Gastrocnemius medialis (tissue), 4 donors: ENCODE data around the gene HABP4. TPM values are rescaled to one million over a fixed set of nuclear protein-coding genes. Genes with fewer than 3 reads are reported as not detected.

Experiments
- ATAC-seq, 2 donors: fragments of 150-250 bp; one replicate each; pipeline ENCODE4 v1.9.1; 2016
- DNase-seq, 2 donors: peaks; one replicate each; pipeline ENCODE4 v3.0.0-alpha.2; 2019
- H3K27ac ChIP-seq, 4 donors: fragments of 200-600 bp; sonication (generic); 1 replicate in 1 of 4; 2 replicates in 3 of 4; pipeline ENCODE4 v1.5.1; 2016 to 2018; ENCODE audit warnings: mild to moderate bottlenecking in 2 of 4, moderate library complexity in 1 of 4
- H3K27me3 ChIP-seq, 3 donors: fragments of 200-600 bp; sonication (generic) in 2 of 3; 1 replicate in 1 of 3; 2 replicates in 2 of 3; pipeline versions ENCODE4 v1.5.1 to v1.6.0; 2016 to 2019; ENCODE audit warnings: mild to moderate bottlenecking in 1 of 3, moderate library complexity in 1 of 3
- H3K36me3 ChIP-seq, 2 donors: fragments of 200-600 bp; sonication (generic) in 1 of 2; one replicate each; pipeline ENCODE4 v1.5.1; 2017 to 2018
- H3K4me1 ChIP-seq, 2 donors: fragments of 200-600 bp; sonication (generic) in 1 of 2; one replicate each; pipeline ENCODE4 v1.5.1; 2016 to 2017; ENCODE audit warnings: mild to moderate bottlenecking in 2 of 2
- H3K4me3 ChIP-seq, 4 donors: fragments of 200-600 bp; sonication (generic) in 3 of 4; 1 replicate in 1 of 4; 2 replicates in 3 of 4; pipeline ENCODE4 v1.5.1; 2016 to 2019; ENCODE audit warnings: mild to moderate bottlenecking in 2 of 4
- H3K9me3 ChIP-seq, 3 donors: fragments of 200-600 bp; sonication (generic) in 2 of 3; 1 replicate in 1 of 3; 2 replicates in 2 of 3; pipeline ENCODE4 v1.5.1; 2016 to 2019
- CTCF ChIP-seq, 5 experiments: fragments of 450-650 bp in 3 of 5; fragments of 200-600 bp in 2 of 5; sonication (generic) in 2 of 5; IDR thresholded peaks in 4 of 5; conservative IDR thresholded peaks in 1 of 5; 1 replicate in 4 of 5; 2 replicates in 1 of 5; pipeline ENCODE4 v1.5.1; 2016 to 2019; ENCODE audit warnings: antibody characterized with exemption in 5 of 5, mild to moderate bottlenecking in 3 of 5, moderate library complexity in 3 of 5
- POLR2A ChIP-seq, 2 donors: fragments of 450-650 bp; IDR thresholded peaks; one replicate each; pipeline ENCODE4 v1.6.1; 2017; ENCODE audit warnings: antibody characterized with exemption in 2 of 2, mild to moderate bottlenecking in 2 of 2, moderate library complexity in 2 of 2
- in situ Hi-C, 4 donors: fragments of 200-750 bp; cut with MboI; loops; one replicate each; pipeline versions ENCODE4 v1.15.0 to v1.8.0; 2017; ENCODE audit warnings: low sequenced_read_pairs in 4 of 4
- intact Hi-C: fragments of 100-400 bp; cut with DNase I; formaldehyde crosslinking; loops from one replicate; pipeline ENCODE4 v1.15.1; 2023; ENCODE audit warnings: low total_unique reads
- total RNA-seq, 4 donors: library from RNA; depleted of rRNA; stranded (reverse); fragments of >200 nt; gene quantifications; one replicate each; pipeline versions ENCODE4 v1.1.0 to v1.2.3, GENCODE V29; 2016

HABP4 gene
- total RNA-seq, 4 donors from 2014 or later: 6.2 to 19.3 (median 12.3) TPM

GRCh38 chr9:96492993-96493531, 43.1 kb downstream of the HABP4 start:
- intact Hi-C loops: no loop called here
- Histone ChIP-seq H3K4me3 (no peak overlapping the region), H3K36me3 (peaks cover 0 to 30% of the 10 kb centered on the region in 2 donors), H3K27me3 (no peaks in the 10 kb centered on the region), H3K4me1 (peaks cover 0 to 1% of the 10 kb centered on the region in 2 donors), H3K9me3 (no peaks in the 10 kb centered on the region), H3K27ac (no peak overlapping the region)
- in situ Hi-C loops: no loop called here
- no peak for ATAC-seq
- DNase-seq: no peak
- TF ChIP-seq CTCF (IDR thresholded peaks at IDR 0.05 in 4 of 5, conservative IDR thresholded peaks at IDR 0.05 in 1 of 5) (no peak), POLR2A (IDR thresholded peaks at IDR 0.05) (no peak)

- Histone ChIP-seq H3K9me3 (no peaks in the 10 kb centered on the region), H3K4me1 (no peaks in the 10 kb centered on the region), H3K27me3 (no peaks in the 10 kb centered on the region), H3K36me3 (peaks cover 0 to 25% of the 10 kb centered on the region in 2 donors), H3K4me3 (no peak overlapping the region), H3K27ac (no peak overlapping the region)
- intact Hi-C loops (no loop called here), in situ Hi-C loops (no loop called here)
- DNase-seq: no peak
- ATAC-seq: no peak
- TF ChIP-seq CTCF (IDR thresholded peaks at IDR 0.05 in 4 of 5, conservative IDR thresholded peaks at IDR 0.05 in 1 of 5): no peak
- no peak for TF ChIP-seq POLR2A (IDR thresholded peaks at IDR 0.05)
These were observed 43.8 kb downstream of the HABP4 start for GRCh38 chr9:96493757-96494156.

GRCh38 chr9:96494215-96494800, 44.3 kb downstream of the HABP4 start:
- H3K27me3 ChIP-seq: no peaks in the 10 kb centered on the region
- no peak overlapping the region for H3K27ac ChIP-seq
- peaks cover 0 to 20% of the 10 kb centered on the region in 2 donors for H3K36me3 ChIP-seq
- no peaks in the 10 kb centered on the region for H3K4me1 ChIP-seq
- no peak overlapping the region for H3K4me3 ChIP-seq
- in situ Hi-C loops (no loop called here), intact Hi-C loops (no loop called here)
- ATAC-seq: no peak
- TF ChIP-seq CTCF (IDR thresholded peaks at IDR 0.05 in 4 of 5, conservative IDR thresholded peaks at IDR 0.05 in 1 of 5): no peak
- no peak for TF ChIP-seq POLR2A (IDR thresholded peaks at IDR 0.05)
- H3K9me3 ChIP-seq: no peaks in the 10 kb centered on the region
- no peak for DNase-seq

- no peaks in the 10 kb centered on the region for H3K27me3 ChIP-seq
- in situ Hi-C loops (no loop called here), intact Hi-C loops (no loop called here)
- H3K9me3 ChIP-seq: no peaks in the 10 kb centered on the region
- H3K27ac ChIP-seq: no peak overlapping the region
- DNase-seq (no peak), ATAC-seq (no peak)
- H3K36me3 ChIP-seq: peaks cover 0 to 10% of the 10 kb centered on the region in 2 donors
- TF ChIP-seq CTCF (IDR thresholded peaks at IDR 0.05 in 4 of 5, conservative IDR thresholded peaks at IDR 0.05 in 1 of 5): no peak
- TF ChIP-seq POLR2A (IDR thresholded peaks at IDR 0.05): no peak
- no peaks in the 10 kb centered on the region for H3K4me1 ChIP-seq
- no peak overlapping the region for H3K4me3 ChIP-seq
These were observed 45.4 kb downstream of the HABP4 start for GRCh38 chr9:96495341-96495740.
